ENCODE data around the gene RGS17. TPM values are rescaled to one million over a fixed set of nuclear protein-coding genes. Genes with fewer than 3 reads are reported as not detected.

Gene RGS17
- total RNA-seq, 6 experiments from 2014 or later, result not detected

GRCh38 chr6:153092082-153093013 lies 38.7 kb downstream of the RGS17 start:
- DNase-seq (no peak), ATAC-seq (no peak)
- Histone ChIP-seq H3K27me3 (no peaks in the 10 kb centered on the region), H3K4me3 (no peak overlapping the region), H3K27ac (no peak overlapping the region), H3K36me3 (no peaks in the 10 kb centered on the region), H3K9me3 (no peaks in the 10 kb centered on the region), H3K4me1 (no peaks in the 10 kb centered on the region)
- 47% methylated on average over 9 of the region's 9 CpGs for WGBS (ENCODE audit: insufficient coverage, low coverage, low lambda C conversion rate, missing lambda C conversion rate)
- no peak for TF ChIP-seq POLR2A (IDR thresholded peaks at IDR 0.05)
- TF ChIP-seq CTCF (IDR thresholded peaks at IDR 0.05), result no peak
- intact Hi-C loops (cut with DNase I), result no loop called here

- Histone ChIP-seq H3K9me3 (no peaks in the 10 kb centered on the region), H3K36me3 (no peaks in the 10 kb centered on the region), H3K4me1 (no peaks in the 10 kb centered on the region), H3K4me3 (no peak overlapping the region), H3K27ac (no peak overlapping the region), H3K27me3 (no peaks in the 10 kb centered on the region)
- DNase-seq, result no peak
- TF ChIP-seq POLR2A (IDR thresholded peaks at IDR 0.05) (no peak), CTCF (IDR thresholded peaks at IDR 0.05) (no peak)
- ATAC-seq, result no peak
- WGBS (ENCODE audit: insufficient coverage, low coverage, low lambda C conversion rate, missing lambda C conversion rate), result 50% methylated on average over 8 of the region's 8 CpGs
- intact Hi-C loops (cut with DNase I), result no loop called here
Measured at GRCh38 chr6:153090241-153090930, 40.7 kb downstream of the RGS17 start.

DNA sequence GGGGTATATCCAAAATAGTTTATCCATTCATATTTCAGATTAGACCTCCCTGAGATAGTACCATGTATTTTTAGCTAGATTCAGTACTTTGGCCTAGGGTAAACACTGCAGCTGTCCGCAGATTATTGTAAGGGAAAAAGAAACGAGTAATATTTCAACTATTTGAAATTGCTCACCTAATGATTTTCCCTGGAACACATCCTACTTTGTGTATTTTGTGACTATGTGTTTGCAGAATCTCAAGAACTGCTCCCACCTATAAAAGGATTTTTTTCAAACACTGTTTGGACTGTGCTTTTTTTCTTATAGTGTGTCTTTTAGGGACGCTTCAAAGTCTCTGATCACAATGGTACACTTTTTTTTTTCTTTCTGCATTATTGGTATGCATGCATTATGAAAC lies 42.3 kb downstream of the RGS17 start:
- WGBS (ENCODE audit: insufficient coverage, low coverage, low lambda C conversion rate, missing lambda C conversion rate), result 43% methylated on average over 3 of the region's 3 CpGs
- TF ChIP-seq CTCF (IDR thresholded peaks at IDR 0.05) (no peak), POLR2A (IDR thresholded peaks at IDR 0.05) (no peak)
- ATAC-seq (no peak), DNase-seq (no peak)
- Histone ChIP-seq H3K4me3 (no peak overlapping the region), H3K27ac (no peak overlapping the region), H3K4me1 (no peaks in the 10 kb centered on the region), H3K36me3 (no peaks in the 10 kb centered on the region), H3K9me3 (no peaks in the 10 kb centered on the region), H3K27me3 (no peaks in the 10 kb centered on the region)
- intact Hi-C loops (cut with DNase I), result no loop called here

- ATAC-seq, result no peak
- H3K27me3 ChIP-seq, result no peaks in the 10 kb centered on the region
- TF ChIP-seq CTCF (IDR thresholded peaks at IDR 0.05) (no peak), POLR2A (IDR thresholded peaks at IDR 0.05) (no peak)
- H3K27ac ChIP-seq, result no peak overlapping the region
- no peaks in the 10 kb centered on the region for H3K9me3 ChIP-seq
- H3K36me3 ChIP-seq, result no peaks in the 10 kb centered on the region
- intact Hi-C loops (cut with DNase I), result no loop called here
- no peak for DNase-seq
- H3K4me1 ChIP-seq, result no peaks in the 10 kb centered on the region
- no peak overlapping the region for H3K4me3 ChIP-seq
Measured at GRCh38 chr6:153087436-153087835, 43.6 kb downstream of the RGS17 start.
